Activated naive CD4-positive, alpha-beta T cell treated with anti-CD3 and anti-CD28 coated beads, Interleukin-2, amount 50 U/mL, for 24 hours (primary cell): ENCODE results near the gene SENP1.

Experiments used
- H3K27ac Mint-ChIP-seq: one replicate; pipeline ENCODE4 v1.8.0; 2021; ENCODE audit warnings: mild to moderate bottlenecking, mixed read lengths
- H3K27me3 Mint-ChIP-seq: one replicate; pipeline ENCODE4 v1.8.0; 2021; ENCODE audit warnings: mixed read lengths
- H3K36me3 Mint-ChIP-seq: one replicate; pipeline ENCODE4 v1.8.0; 2021; ENCODE audit warnings: mixed read lengths
- H3K4me1 Mint-ChIP-seq: one replicate; pipeline ENCODE4 v1.8.0; 2021; ENCODE audit warnings: mixed read lengths
- H3K4me3 Mint-ChIP-seq: one replicate; pipeline ENCODE4 v1.8.0; 2021; ENCODE audit warnings: mild to moderate bottlenecking, mixed read lengths
- H3K9me3 Mint-ChIP-seq: one replicate; pipeline ENCODE4 v1.8.0; 2021; ENCODE audit warnings: mixed read lengths

Gene SENP1

DNA sequence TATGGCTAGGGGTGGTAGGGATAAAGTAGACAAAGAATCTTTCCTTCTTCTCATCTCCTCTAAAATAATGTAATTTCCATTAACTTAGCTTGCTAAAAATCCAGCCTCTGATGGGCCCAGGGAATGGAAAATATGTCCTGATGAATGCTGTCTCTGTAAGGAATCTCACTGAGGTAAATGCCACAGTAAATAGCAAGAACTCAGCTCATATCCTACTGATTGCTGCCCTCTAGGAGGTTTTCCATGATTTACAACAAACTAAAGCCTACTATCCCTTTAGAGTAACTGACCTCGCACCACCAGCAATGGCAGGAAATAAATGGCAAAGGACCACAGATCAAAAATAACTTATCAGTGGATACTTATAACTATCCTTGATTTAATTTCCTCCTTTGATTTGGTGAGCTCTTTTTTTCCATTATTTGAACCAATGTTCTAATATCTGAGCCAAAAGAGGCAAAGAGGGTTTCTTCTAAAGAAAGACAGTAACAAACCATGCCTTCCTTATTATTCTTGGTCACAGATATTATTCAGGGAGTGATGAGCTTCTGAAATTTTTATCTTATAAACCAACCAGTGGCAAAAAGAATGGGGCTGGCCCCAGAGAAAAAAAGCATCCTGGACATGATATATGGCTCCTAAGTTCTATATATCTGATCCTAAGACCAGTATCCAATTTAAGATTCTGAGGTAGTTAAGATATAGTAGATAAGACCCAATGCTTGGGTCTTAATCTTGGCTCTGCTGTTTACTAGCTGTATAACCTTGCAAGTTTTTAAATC, 43.8 kb downstream of the SENP1 start:
- Mint-ChIP-seq H3K36me3 (peaks cover 45% of the 10 kb centered on the region), H3K27me3 (no peaks in the 10 kb centered on the region), H3K27ac (no peak overlapping the region), H3K9me3 (peaks cover 13% of the 10 kb centered on the region), H3K4me3 (no peak overlapping the region), H3K4me1 (peaks cover under 1% of the 10 kb centered on the region)

- no peak overlapping the region for H3K4me3 Mint-ChIP-seq
- H3K27ac Mint-ChIP-seq = no peak overlapping the region
- H3K9me3 Mint-ChIP-seq = peaks cover 13% of the 10 kb centered on the region
Measured at GRCh38 chr12:48060474-48060873, 45.4 kb downstream of the SENP1 start.

DNA sequence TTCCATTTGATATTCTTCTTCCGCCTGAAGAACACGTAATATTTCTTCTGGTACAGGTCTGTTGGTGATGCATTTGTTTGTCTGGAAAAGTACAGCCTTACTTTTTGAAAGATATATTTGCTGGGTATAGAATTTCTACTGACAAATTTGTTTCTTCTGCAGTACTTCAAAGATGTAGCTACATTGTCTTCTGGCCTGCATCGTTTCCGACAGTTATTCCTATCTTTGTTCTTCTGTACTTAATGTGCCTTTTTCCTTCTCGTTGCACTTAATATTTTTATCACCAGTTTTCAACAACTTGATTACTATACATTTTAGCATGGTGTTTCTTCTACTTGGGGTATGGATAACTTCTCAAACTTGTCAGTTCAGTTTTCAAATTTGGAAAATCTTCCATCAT, 47.1 kb downstream of the SENP1 start:
- Mint-ChIP-seq H3K4me1 (no peaks in the 10 kb centered on the region), H3K27ac (no peak overlapping the region), H3K9me3 (peaks cover 13% of the 10 kb centered on the region), H3K36me3 (peaks cover 37% of the 10 kb centered on the region), H3K4me3 (no peak overlapping the region), H3K27me3 (no peaks in the 10 kb centered on the region)

More at GRCh38 chr12:48060474-48060873, 45.4 kb downstream of the SENP1 start:
- Mint-ChIP-seq H3K27me3 (no peaks in the 10 kb centered on the region), H3K4me1 (no peaks in the 10 kb centered on the region), H3K36me3 (peaks cover 42% of the 10 kb centered on the region)

DNA sequence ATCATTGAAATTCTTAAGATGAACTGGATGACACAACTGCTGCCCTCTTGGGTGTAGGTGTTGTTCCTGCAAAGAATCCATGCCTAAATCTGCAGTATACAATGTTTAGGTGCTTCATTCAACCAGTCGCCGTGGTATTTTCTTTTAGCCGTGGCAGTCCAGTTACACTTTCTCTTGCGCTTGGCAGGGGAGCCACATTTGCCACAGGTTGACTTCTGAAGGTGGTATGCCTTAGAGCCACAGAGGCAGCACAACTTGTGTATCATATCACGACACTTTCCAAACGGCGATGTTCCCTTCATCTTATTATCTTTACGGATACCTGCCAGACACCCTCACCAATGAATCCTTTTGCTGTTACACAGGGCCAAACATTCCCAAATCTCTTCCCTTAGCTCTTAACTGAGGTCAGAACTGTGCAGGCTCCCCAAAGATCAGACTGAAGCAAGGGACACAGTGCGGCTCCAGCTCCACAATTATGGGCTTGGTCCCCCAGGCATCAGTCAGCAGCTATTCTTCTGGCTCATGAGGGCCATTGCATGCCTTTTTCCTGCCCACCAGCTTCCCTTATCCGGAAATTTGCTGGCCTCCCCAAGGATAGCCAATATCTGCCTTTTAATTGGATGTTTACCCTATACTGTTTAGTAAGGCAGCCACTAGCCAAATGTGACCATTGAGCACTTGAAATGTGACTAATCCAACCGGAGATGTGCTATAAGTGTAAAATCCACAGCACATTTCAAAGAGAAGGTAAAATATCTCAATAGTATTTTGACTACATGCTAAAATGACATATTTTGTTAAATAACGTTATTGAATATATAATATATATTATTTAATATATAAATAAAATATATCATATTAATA, 50.7 kb downstream of the SENP1 start:
- Mint-ChIP-seq H3K4me3 (no peak overlapping the region), H3K27ac (no peak overlapping the region), H3K4me1 (peaks cover 6% of the 10 kb centered on the region), H3K36me3 (peaks cover 21% of the 10 kb centered on the region), H3K9me3 (peaks cover 9% of the 10 kb centered on the region), H3K27me3 (no peaks in the 10 kb centered on the region)

GRCh38 chr12:48053883-48054282, 52.0 kb downstream of the SENP1 start:
- peaks cover 9% of the 10 kb centered on the region for H3K36me3 Mint-ChIP-seq
- H3K4me1 Mint-ChIP-seq = peaks cover 6% of the 10 kb centered on the region
- peaks cover under 1% of the 10 kb centered on the region for H3K9me3 Mint-ChIP-seq
- H3K4me3 Mint-ChIP-seq = no peak overlapping the region
- H3K27me3 Mint-ChIP-seq = no peaks in the 10 kb centered on the region
- no peak overlapping the region for H3K27ac Mint-ChIP-seq

- H3K27me3 Mint-ChIP-seq = no peaks in the 10 kb centered on the region
- H3K9me3 Mint-ChIP-seq = no peaks in the 10 kb centered on the region
- peaks cover 6% of the 10 kb centered on the region for H3K4me1 Mint-ChIP-seq
- peaks cover 3% of the 10 kb centered on the region for H3K36me3 Mint-ChIP-seq
- no peak overlapping the region for H3K4me3 Mint-ChIP-seq
- no peak overlapping the region for H3K27ac Mint-ChIP-seq
Measured at GRCh38 chr12:48053122-48053521, 52.8 kb downstream of the SENP1 start.

- peaks cover 9% of the 10 kb centered on the region for H3K36me3 Mint-ChIP-seq
- peaks cover 6% of the 10 kb centered on the region for H3K4me1 Mint-ChIP-seq
- H3K27me3 Mint-ChIP-seq = no peaks in the 10 kb centered on the region
- H3K9me3 Mint-ChIP-seq = no peaks in the 10 kb centered on the region
- no peak overlapping the region for H3K27ac Mint-ChIP-seq
- H3K4me3 Mint-ChIP-seq = no peak overlapping the region
Measured at GRCh38 chr12:48051681-48052080, 54.2 kb downstream of the SENP1 start.

GRCh38 chr12:48050174-48050573, 55.7 kb downstream of the SENP1 start:
- Mint-ChIP-seq H3K36me3 (peaks cover 10% of the 10 kb centered on the region), H3K4me1 (peaks cover 6% of the 10 kb centered on the region), H3K27me3 (no peaks in the 10 kb centered on the region), H3K4me3 (no peak overlapping the region), H3K27ac (no peak overlapping the region), H3K9me3 (no peaks in the 10 kb centered on the region)

GRCh38 chr12:48045965-48046518, 59.8 kb downstream of the SENP1 start:
- Mint-ChIP-seq H3K4me3 (no peak overlapping the region), H3K27me3 (no peaks in the 10 kb centered on the region), H3K36me3 (peaks cover 12% of the 10 kb centered on the region), H3K27ac (no peak overlapping the region), H3K9me3 (no peaks in the 10 kb centered on the region), H3K4me1 (no peaks in the 10 kb centered on the region)

GRCh38 chr12:48045061-48045846, 60.6 kb downstream of the SENP1 start:
- Mint-ChIP-seq H3K36me3 (peaks cover 12% of the 10 kb centered on the region), H3K27ac (no peak overlapping the region), H3K9me3 (no peaks in the 10 kb centered on the region), H3K4me1 (no peaks in the 10 kb centered on the region), H3K4me3 (no peak overlapping the region), H3K27me3 (no peaks in the 10 kb centered on the region)

- no peaks in the 10 kb centered on the region for H3K27me3 Mint-ChIP-seq
- no peaks in the 10 kb centered on the region for H3K9me3 Mint-ChIP-seq
- peaks cover 12% of the 10 kb centered on the region for H3K36me3 Mint-ChIP-seq
- no peak overlapping the region for H3K27ac Mint-ChIP-seq
- H3K4me3 Mint-ChIP-seq = no peak overlapping the region
- no peaks in the 10 kb centered on the region for H3K4me1 Mint-ChIP-seq
Measured at GRCh38 chr12:48044396-48044795, 61.5 kb downstream of the SENP1 start.

GRCh38 chr12:48043771-48044170, 62.1 kb downstream of the SENP1 start:
- H3K4me3 Mint-ChIP-seq = no peak overlapping the region
- peaks cover 12% of the 10 kb centered on the region for H3K36me3 Mint-ChIP-seq
- H3K27me3 Mint-ChIP-seq = no peaks in the 10 kb centered on the region
- no peaks in the 10 kb centered on the region for H3K9me3 Mint-ChIP-seq
- H3K27ac Mint-ChIP-seq = peak overlapping the region; percentile 46
- no peaks in the 10 kb centered on the region for H3K4me1 Mint-ChIP-seq

- H3K9me3 Mint-ChIP-seq = no peaks in the 10 kb centered on the region
- H3K4me3 Mint-ChIP-seq = no peak overlapping the region
- H3K27ac Mint-ChIP-seq = no peak overlapping the region
- peaks cover 9% of the 10 kb centered on the region for H3K4me1 Mint-ChIP-seq
- peaks cover 6% of the 10 kb centered on the region for H3K36me3 Mint-ChIP-seq
- no peaks in the 10 kb centered on the region for H3K27me3 Mint-ChIP-seq
Measured at GRCh38 chr12:48041591-48042423, 64.1 kb downstream of the SENP1 start.

DNA sequence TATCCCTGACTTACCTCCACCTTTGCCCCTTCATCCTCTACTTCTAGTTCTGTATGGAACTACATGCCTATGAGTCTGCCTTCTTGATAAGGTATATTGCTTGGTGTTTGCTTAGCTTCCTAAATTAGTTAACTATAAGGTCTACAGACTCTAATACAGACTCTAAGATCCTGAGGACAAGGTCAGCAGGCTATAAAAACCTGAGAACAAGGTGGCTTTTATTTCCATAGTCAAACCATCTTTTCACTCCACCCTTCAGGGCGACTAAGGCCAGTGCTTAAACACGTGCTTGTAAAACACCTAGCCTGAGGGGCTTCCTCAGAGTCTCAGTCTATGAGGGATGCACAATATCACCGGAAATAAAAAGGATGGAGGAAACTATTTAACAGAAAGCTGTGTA, 65.5 kb downstream of the SENP1 start:
- peaks cover 9% of the 10 kb centered on the region for H3K4me1 Mint-ChIP-seq
- no peak overlapping the region for H3K27ac Mint-ChIP-seq
- peaks cover 3% of the 10 kb centered on the region for H3K36me3 Mint-ChIP-seq
- no peak overlapping the region for H3K4me3 Mint-ChIP-seq
- H3K27me3 Mint-ChIP-seq = no peaks in the 10 kb centered on the region
- no peaks in the 10 kb centered on the region for H3K9me3 Mint-ChIP-seq
